HG02970 (cell line): Measurements from ENCODE around the gene ATP2B3.

Experiments used
- ATAC-seq: cut with Tn5 transposase; IDR thresholded peaks from one replicate; pipeline ENCODE4 v1.9.1; 2021; ENCODE audit warnings: mild to moderate bottlenecking, moderate library complexity, moderate number of reproducible peaks; ENCODE audit not compliant: unreplicated experiment, low FRiP score

ATP2B3 gene

GRCh38 chrX:153564047-153564606, 46.7 kb downstream of the ATP2B3 start:
- ATAC-seq: no peak

- ATAC-seq: no peak
Observed at GRCh38 chrX:153565996-153566580, 48.6 kb downstream of the ATP2B3 start.

DNA sequence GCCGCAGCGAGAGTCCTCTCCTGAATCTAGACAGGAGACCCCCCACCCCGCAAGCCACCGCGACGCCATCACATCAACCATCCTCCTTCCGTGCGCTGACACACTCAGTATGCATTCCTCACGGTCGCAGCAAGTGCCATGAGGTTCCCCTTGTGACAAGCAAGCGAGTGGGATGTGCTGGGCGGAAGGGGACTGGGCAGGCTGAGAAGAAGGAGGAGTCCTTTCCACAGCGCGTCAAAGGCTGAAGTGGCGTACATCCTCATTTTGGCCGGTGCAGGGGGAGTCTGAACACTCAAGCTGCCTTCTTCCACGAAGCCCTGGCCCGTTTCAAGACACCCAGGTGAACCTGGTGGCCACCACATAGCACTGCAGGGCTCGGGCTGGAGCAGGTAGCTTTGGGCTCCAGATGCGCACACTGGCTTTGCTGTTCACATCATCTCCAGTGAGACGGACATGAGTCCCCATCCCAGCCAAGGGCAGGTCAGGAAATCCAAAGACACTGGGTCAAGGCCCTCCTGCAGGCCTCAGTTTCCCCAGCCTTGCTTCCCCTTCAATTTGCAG, 51.1 kb downstream of the ATP2B3 start:
- no peak for ATAC-seq

- ATAC-seq: no peak
Observed at GRCh38 chrX:153569475-153569874, 52.0 kb downstream of the ATP2B3 start.

GRCh38 chrX:153571534-153571908, 54.1 kb downstream of the ATP2B3 start:
- no peak for ATAC-seq

- ATAC-seq: no peak
Observed at GRCh38 chrX:153572601-153573000, 55.2 kb downstream of the ATP2B3 start.

DNA sequence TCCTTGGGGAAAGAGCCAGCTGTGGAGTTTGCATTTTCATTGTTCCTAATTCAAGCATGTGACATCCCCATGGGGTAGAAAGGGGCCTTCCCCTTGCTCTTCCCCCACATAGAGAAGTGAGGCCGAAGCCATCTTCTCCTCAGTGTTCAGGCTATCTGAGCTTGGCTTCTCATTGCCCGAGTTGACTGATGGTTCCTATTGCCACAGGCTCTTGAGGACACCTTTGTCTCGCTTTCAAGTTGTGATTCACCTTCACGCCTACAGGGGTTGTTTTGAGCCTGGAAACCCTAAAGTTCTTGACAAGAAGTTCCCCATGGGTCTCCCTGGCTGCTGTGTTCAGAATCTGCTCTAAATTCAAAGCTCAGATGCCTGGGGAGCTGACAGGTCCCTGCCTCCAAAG, 56.5 kb downstream of the ATP2B3 start:
- no peak for ATAC-seq

- ATAC-seq: no peak
Observed at GRCh38 chrX:153576239-153576870, 58.9 kb downstream of the ATP2B3 start.

DNA sequence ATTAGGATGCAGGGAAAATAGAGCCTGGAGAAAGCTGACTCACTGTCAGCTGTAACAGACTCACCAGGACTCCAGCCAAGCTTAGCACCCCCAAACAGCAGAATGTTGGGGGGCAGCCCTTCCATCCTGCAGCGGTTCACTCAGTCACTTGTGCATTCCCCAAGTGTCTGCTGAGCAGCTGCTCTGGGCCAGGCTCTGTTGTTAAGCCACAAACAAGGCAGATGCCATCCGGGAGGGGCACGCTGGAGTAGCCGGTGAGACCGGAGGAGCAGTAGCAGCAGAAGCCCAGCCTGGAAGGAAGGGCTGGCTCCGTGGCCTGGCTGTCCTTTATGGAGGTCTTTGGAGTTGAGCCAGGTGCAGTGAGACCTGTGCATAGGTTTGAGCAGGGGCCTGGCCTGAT, 59.5 kb downstream of the ATP2B3 start:
- ATAC-seq: no peak

- ATAC-seq: no peak
Observed at GRCh38 chrX:153578200-153578835, 60.9 kb downstream of the ATP2B3 start.

DNA sequence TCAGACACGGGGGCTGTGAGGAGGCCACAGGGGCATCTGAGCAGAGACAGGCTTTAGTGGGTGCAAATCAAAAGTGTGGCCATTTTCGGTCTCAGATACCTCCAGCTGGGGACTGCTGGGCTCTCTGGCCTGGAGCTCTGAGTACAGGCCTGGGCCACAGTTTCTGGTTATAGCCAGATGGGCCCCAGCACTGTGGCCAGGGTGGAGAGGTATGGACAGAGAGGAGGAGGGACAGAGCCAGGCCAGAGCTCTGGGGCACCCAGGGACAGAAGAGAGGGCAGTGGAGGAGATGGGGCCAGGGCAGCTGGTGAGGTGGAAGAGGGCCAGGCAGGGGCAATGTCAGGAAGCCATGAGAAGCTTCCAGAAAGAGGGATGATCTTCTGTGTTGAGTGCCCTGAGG, 61.4 kb downstream of the ATP2B3 start:
- ATAC-seq: no peak

DNA sequence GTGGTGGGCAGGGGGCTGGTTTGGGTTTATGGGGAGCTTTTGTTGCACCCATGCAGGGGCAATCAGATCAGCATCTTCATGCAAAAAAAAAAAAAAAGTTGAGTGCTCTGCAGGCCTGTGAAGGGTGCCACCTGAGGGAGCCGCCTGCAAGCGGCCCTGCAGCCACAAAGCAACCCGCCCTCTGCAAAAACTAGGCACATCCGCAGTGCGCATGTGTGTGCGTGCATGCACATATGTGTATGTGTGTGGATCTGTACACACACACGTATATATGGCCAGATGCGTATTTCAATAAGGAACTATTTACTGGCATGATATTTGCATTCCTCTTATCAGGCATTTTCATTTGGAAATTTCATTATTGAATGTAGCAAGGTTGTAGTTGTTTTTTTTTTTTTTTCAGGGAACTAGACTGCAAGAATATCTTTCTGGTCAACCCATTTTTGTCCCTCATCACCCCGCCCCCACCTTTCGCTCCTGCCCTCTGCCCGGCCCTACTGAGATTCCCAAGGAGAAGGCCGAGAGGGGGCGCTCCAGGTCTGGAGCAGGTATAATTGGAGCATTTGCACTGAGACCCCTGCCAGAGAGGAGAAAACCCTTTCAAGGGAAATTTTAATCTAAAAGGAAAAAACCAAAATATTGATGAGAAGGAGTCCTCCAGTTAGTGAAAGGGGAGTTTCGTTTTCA, 63.4 kb downstream of the ATP2B3 start:
- no peak for ATAC-seq

DNA sequence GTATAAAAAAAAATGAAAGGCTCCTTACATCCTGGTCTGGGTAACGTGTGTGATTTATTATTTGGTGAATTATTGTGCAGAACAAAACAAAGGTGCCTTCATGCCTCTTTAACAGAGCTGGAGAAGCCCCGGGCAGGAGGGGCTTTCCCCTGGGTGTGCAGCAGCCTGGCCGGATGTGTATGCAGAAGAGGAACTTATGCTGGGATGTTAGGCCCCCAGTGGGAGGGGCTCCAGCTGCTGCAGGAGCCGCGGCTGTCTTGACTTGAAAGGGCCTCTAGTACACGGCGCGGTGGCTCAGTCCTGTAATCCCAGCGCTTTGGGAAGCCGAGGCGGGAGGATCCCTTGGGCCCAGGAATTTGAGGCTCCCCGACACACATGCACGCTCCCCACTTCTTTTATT, 65.5 kb downstream of the ATP2B3 start:
- no peak for ATAC-seq

- ATAC-seq: no peak
Observed at GRCh38 chrX:153583433-153583832, 66.0 kb downstream of the ATP2B3 start.

GRCh38 chrX:153585827-153586226, 68.4 kb downstream of the ATP2B3 start:
- no peak for ATAC-seq

GRCh38 chrX:153587342-153587741, 69.9 kb downstream of the ATP2B3 start:
- no peak for ATAC-seq

GRCh38 chrX:153588021-153588781, 70.8 kb downstream of the ATP2B3 start:
- ATAC-seq: no peak

DNA sequence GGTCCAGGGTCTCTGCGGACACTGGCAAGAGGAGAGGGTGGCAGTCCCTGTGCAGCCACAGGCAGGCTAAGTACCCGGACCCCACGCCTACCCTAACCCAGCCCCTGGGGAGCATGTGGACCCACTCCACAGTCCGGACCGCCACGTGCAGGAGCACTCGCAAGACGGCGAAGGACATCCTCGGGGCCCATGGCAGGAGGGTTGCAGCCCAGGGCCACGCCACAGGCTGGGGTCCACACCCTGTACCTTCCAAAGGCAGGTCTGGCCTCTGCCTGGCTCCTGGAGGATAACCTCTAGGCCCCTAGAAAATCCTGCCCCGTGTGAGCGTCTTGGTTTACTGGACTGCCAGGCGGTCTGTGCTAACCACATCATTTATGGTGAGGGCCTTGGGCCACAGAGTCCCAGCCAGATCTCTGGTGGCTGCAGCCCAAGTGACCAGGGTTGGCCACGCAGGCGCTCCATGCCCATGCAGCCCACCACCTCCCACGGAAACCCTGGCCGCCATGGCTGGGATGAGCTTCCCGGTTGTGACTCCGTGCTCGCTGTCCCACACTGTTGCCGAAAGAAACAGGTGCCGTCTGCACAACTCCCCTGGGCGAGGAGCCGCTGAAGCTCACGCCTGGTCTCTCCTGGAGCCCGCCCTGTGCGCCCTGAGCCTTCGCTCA, 71.5 kb downstream of the ATP2B3 start:
- ATAC-seq: no peak
